ENCODE results near the gene MANBA. TPM values are rescaled to one million over a fixed set of nuclear protein-coding genes. Genes with fewer than 3 reads are reported as not detected.
"Not testable (repeated sequence)": the region's sequence is repeated elsewhere in the genome, so short reads cannot be mapped to it uniquely, and the experiment has no call there.

MANBA gene
- total RNA-seq, 1 donor from 2014 or later = 27.7 TPM

- Histone ChIP-seq H3K4me1 (ENCODE audit: control insufficient read depth in 3 of 3, insufficient read depth in 3 of 3, low read length in 3 of 3) (no peaks in the 10 kb centered on the region), H3K9ac (ENCODE audit: low read depth in 1 of 3, low read length in 3 of 3) (no peak overlapping the region), H3K36me3 (ENCODE audit: control insufficient read depth in 3 of 3, insufficient read depth in 3 of 3, low read length in 3 of 3) (no peaks in the 10 kb centered on the region), H3K27ac (ENCODE audit: low read depth, low read length) (no peak overlapping the region), H3K27me3 (ENCODE audit: control insufficient read depth in 3 of 3, insufficient read depth in 3 of 3, low read length in 3 of 3) (no peaks in the 10 kb centered on the region), H3K4me3 (ENCODE audit: low read length in 3 of 3) (no peak overlapping the region), H3K9me3 (ENCODE audit: control insufficient read depth in 3 of 3, low read length in 3 of 3) (no peaks in the 10 kb centered on the region)
These were observed 47.7 kb downstream of the MANBA start for GRCh38 chr4:102713096-102713495.

GRCh38 chr4:102710986-102711385 lies 49.8 kb downstream of the MANBA start:
- Histone ChIP-seq H3K9me3 (ENCODE audit: control insufficient read depth in 3 of 3, low read length in 3 of 3) (no peaks in the 10 kb centered on the region), H3K4me3 (ENCODE audit: low read length in 3 of 3) (no peak overlapping the region), H3K36me3 (ENCODE audit: control insufficient read depth in 3 of 3, insufficient read depth in 3 of 3, low read length in 3 of 3) (no peaks in the 10 kb centered on the region), H3K4me1 (ENCODE audit: control insufficient read depth in 3 of 3, insufficient read depth in 3 of 3, low read length in 3 of 3) (no peaks in the 10 kb centered on the region), H3K27me3 (ENCODE audit: control insufficient read depth in 3 of 3, insufficient read depth in 3 of 3, low read length in 3 of 3) (no peaks in the 10 kb centered on the region), H3K9ac (ENCODE audit: low read depth in 1 of 3, low read length in 3 of 3) (no peak overlapping the region), H3K27ac (ENCODE audit: low read depth, low read length) (no peak overlapping the region)

- H3K27me3 ChIP-seq (ENCODE audit: control insufficient read depth in 3 of 3, insufficient read depth in 3 of 3, low read length in 3 of 3); H3K9me3 ChIP-seq (ENCODE audit: control insufficient read depth in 3 of 3, low read length in 3 of 3); H3K27ac ChIP-seq (ENCODE audit: low read depth, low read length); H3K36me3 ChIP-seq (ENCODE audit: control insufficient read depth in 3 of 3, insufficient read depth in 3 of 3, low read length in 3 of 3); H3K9ac ChIP-seq (ENCODE audit: low read depth in 1 of 3, low read length in 3 of 3); H3K4me1 ChIP-seq (ENCODE audit: control insufficient read depth in 3 of 3, insufficient read depth in 3 of 3, low read length in 3 of 3); H3K4me3 ChIP-seq (ENCODE audit: low read length in 3 of 3): not testable (repeated sequence)
These were observed 51.7 kb downstream of the MANBA start for GRCh38 chr4:102709060-102709459.

- Histone ChIP-seq H3K27me3 (ENCODE audit: control insufficient read depth in 3 of 3, insufficient read depth in 3 of 3, low read length in 3 of 3) (no peaks in the 10 kb centered on the region), H3K9ac (ENCODE audit: low read depth in 1 of 3, low read length in 3 of 3) (no peak overlapping the region), H3K36me3 (ENCODE audit: control insufficient read depth in 3 of 3, insufficient read depth in 3 of 3, low read length in 3 of 3) (peaks cover 0 to 4% (median 3%) of the 10 kb centered on the region in 3 donors), H3K4me3 (ENCODE audit: low read length in 3 of 3) (no peak overlapping the region), H3K27ac (ENCODE audit: low read depth, low read length) (no peak overlapping the region), H3K9me3 (ENCODE audit: control insufficient read depth in 3 of 3, low read length in 3 of 3) (no peaks in the 10 kb centered on the region), H3K4me1 (ENCODE audit: control insufficient read depth in 3 of 3, insufficient read depth in 3 of 3, low read length in 3 of 3) (no peaks in the 10 kb centered on the region)
These were observed 53.6 kb downstream of the MANBA start for GRCh38 chr4:102707150-102707549.

- H3K36me3 ChIP-seq (ENCODE audit: control insufficient read depth in 3 of 3, insufficient read depth in 3 of 3, low read length in 3 of 3) = peaks cover 0 to 4% (median 3%) of the 10 kb centered on the region in 3 donors
- no peak overlapping the region for H3K27ac ChIP-seq (ENCODE audit: low read depth, low read length)
- H3K4me3 ChIP-seq (ENCODE audit: low read length in 3 of 3) = peak overlapping the region in 1 of 3 donors; percentile 13
- no peaks in the 10 kb centered on the region for H3K4me1 ChIP-seq (ENCODE audit: control insufficient read depth in 3 of 3, insufficient read depth in 3 of 3, low read length in 3 of 3)
- no peaks in the 10 kb centered on the region for H3K27me3 ChIP-seq (ENCODE audit: control insufficient read depth in 3 of 3, insufficient read depth in 3 of 3, low read length in 3 of 3)
- no peaks in the 10 kb centered on the region for H3K9me3 ChIP-seq (ENCODE audit: control insufficient read depth in 3 of 3, low read length in 3 of 3)
- no peak overlapping the region for H3K9ac ChIP-seq (ENCODE audit: low read depth in 1 of 3, low read length in 3 of 3)
These were observed 55.3 kb downstream of the MANBA start for GRCh38 chr4:102705391-102705935.

GRCh38 chr4:102696758-102697157 lies 64.0 kb downstream of the MANBA start:
- Histone ChIP-seq H3K9me3 (ENCODE audit: control insufficient read depth in 3 of 3, low read length in 3 of 3) (no peaks in the 10 kb centered on the region), H3K27ac (ENCODE audit: low read depth, low read length) (no peak overlapping the region), H3K4me1 (ENCODE audit: control insufficient read depth in 3 of 3, insufficient read depth in 3 of 3, low read length in 3 of 3) (no peaks in the 10 kb centered on the region), H3K36me3 (ENCODE audit: control insufficient read depth in 3 of 3, insufficient read depth in 3 of 3, low read length in 3 of 3) (peaks cover 0 to 5% (median 1%) of the 10 kb centered on the region in 3 donors), H3K9ac (ENCODE audit: low read depth in 1 of 3, low read length in 3 of 3) (no peak overlapping the region), H3K27me3 (ENCODE audit: control insufficient read depth in 3 of 3, insufficient read depth in 3 of 3, low read length in 3 of 3) (no peaks in the 10 kb centered on the region), H3K4me3 (ENCODE audit: low read length in 3 of 3) (no peak overlapping the region)

- H3K4me3 ChIP-seq (ENCODE audit: low read length in 3 of 3) = no peak overlapping the region
- H3K9ac ChIP-seq (ENCODE audit: low read depth in 1 of 3, low read length in 3 of 3) = no peak overlapping the region
- H3K27ac ChIP-seq (ENCODE audit: low read depth, low read length) = no peak overlapping the region
- no peaks in the 10 kb centered on the region for H3K9me3 ChIP-seq (ENCODE audit: control insufficient read depth in 3 of 3, low read length in 3 of 3)
- peaks cover 0 to 5% (median 1%) of the 10 kb centered on the region in 3 donors for H3K36me3 ChIP-seq (ENCODE audit: control insufficient read depth in 3 of 3, insufficient read depth in 3 of 3, low read length in 3 of 3)
- H3K27me3 ChIP-seq (ENCODE audit: control insufficient read depth in 3 of 3, insufficient read depth in 3 of 3, low read length in 3 of 3) = no peaks in the 10 kb centered on the region
- H3K4me1 ChIP-seq (ENCODE audit: control insufficient read depth in 3 of 3, insufficient read depth in 3 of 3, low read length in 3 of 3) = no peaks in the 10 kb centered on the region
These were observed 66.0 kb downstream of the MANBA start for GRCh38 chr4:102694791-102695190.

DNA sequence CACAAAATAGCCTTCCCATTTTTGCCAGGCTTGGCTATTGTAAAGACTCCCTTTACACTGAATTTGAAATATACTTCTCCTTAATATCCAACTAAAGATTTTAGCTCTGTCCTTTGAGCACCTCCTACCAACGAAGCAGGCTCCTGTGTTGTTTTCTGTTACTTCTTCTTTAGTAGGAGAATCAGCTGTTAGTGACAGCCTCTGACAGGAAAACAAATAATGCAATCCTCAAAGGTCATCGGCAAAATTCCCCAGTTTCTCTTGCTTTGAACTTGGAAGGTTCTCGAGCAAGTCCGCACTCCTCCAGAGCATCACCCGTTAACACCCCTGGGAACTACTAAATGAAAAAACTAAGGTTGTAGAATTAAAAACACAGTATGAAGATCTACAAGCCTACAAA lies 66.9 kb downstream of the MANBA start:
- H3K9me3 ChIP-seq (ENCODE audit: control insufficient read depth in 3 of 3, low read length in 3 of 3) = no peaks in the 10 kb centered on the region
- no peak overlapping the region for H3K9ac ChIP-seq (ENCODE audit: low read depth in 1 of 3, low read length in 3 of 3)
- no peak overlapping the region for H3K27ac ChIP-seq (ENCODE audit: low read depth, low read length)
- no peaks in the 10 kb centered on the region for H3K4me1 ChIP-seq (ENCODE audit: control insufficient read depth in 3 of 3, insufficient read depth in 3 of 3, low read length in 3 of 3)
- no peaks in the 10 kb centered on the region for H3K27me3 ChIP-seq (ENCODE audit: control insufficient read depth in 3 of 3, insufficient read depth in 3 of 3, low read length in 3 of 3)
- H3K36me3 ChIP-seq (ENCODE audit: control insufficient read depth in 3 of 3, insufficient read depth in 3 of 3, low read length in 3 of 3) = peaks cover 0 to 5% (median 1%) of the 10 kb centered on the region in 3 donors
- H3K4me3 ChIP-seq (ENCODE audit: low read length in 3 of 3) = no peak overlapping the region

DNA sequence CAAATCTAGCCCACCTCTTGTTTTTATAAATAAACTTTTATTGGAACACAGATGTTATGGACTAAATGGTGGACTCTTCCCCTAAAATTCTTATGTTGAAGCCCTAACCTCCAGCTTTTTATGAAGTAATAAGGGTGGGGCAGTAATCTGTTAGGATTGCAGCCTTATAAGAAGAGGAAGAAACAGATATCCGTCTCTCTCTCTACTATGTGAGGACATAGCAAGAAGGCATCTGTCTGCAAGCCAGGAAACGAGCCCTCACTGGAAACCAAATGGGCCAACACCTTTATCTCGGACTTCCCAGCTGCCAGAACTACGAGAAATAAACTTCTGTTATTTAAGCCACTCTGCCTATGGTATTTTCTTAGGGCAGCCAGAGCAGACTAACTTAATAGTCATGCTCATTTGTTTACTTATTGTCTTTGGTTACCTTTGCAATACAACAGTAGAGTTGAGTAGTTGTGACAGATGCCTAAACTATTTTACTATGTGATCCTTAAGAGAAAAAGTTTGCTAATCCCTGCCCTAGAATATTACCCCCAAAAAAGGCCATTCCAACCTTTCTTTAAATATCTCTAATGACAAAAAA lies 67.4 kb downstream of the MANBA start:
- no peaks in the 10 kb centered on the region for H3K27me3 ChIP-seq (ENCODE audit: control insufficient read depth in 3 of 3, insufficient read depth in 3 of 3, low read length in 3 of 3)
- no peaks in the 10 kb centered on the region for H3K4me1 ChIP-seq (ENCODE audit: control insufficient read depth in 3 of 3, insufficient read depth in 3 of 3, low read length in 3 of 3)
- H3K36me3 ChIP-seq (ENCODE audit: control insufficient read depth in 3 of 3, insufficient read depth in 3 of 3, low read length in 3 of 3) = peaks cover 2 to 5% (median 5%) of the 10 kb centered on the region in 3 donors
- no peaks in the 10 kb centered on the region for H3K9me3 ChIP-seq (ENCODE audit: control insufficient read depth in 3 of 3, low read length in 3 of 3)
- H3K4me3 ChIP-seq (ENCODE audit: low read length in 3 of 3) = no peak overlapping the region
- H3K27ac ChIP-seq (ENCODE audit: low read depth, low read length) = no peak overlapping the region
- no peak overlapping the region for H3K9ac ChIP-seq (ENCODE audit: low read depth in 1 of 3, low read length in 3 of 3)

GRCh38 chr4:102692474-102692873 lies 68.3 kb downstream of the MANBA start:
- peaks cover 4 to 6% (median 5%) of the 10 kb centered on the region in 3 donors for H3K36me3 ChIP-seq (ENCODE audit: control insufficient read depth in 3 of 3, insufficient read depth in 3 of 3, low read length in 3 of 3)
- no peak overlapping the region for H3K9ac ChIP-seq (ENCODE audit: low read depth in 1 of 3, low read length in 3 of 3)
- no peak overlapping the region for H3K27ac ChIP-seq (ENCODE audit: low read depth, low read length)
- H3K4me3 ChIP-seq (ENCODE audit: low read length in 3 of 3) = no peak overlapping the region
- H3K27me3 ChIP-seq (ENCODE audit: control insufficient read depth in 3 of 3, insufficient read depth in 3 of 3, low read length in 3 of 3) = no peaks in the 10 kb centered on the region
- H3K9me3 ChIP-seq (ENCODE audit: control insufficient read depth in 3 of 3, low read length in 3 of 3) = no peaks in the 10 kb centered on the region
- H3K4me1 ChIP-seq (ENCODE audit: control insufficient read depth in 3 of 3, insufficient read depth in 3 of 3, low read length in 3 of 3) = peaks cover 0 to 3% (median 0%) of the 10 kb centered on the region in 3 donors
